Cardiac muscle cell (in vitro differentiated cells and primary cell): ENCODE data around the gene CSNK1A1L. TPM values are rescaled to one million over a fixed set of nuclear protein-coding genes. Genes with fewer than 3 reads are reported as not detected.

Experiments
- DNase-seq, 2 donors: peaks; one replicate each; pipeline versions ENCODE4 v3.0.0 to v3.0.0-alpha.2; 2010 to 2017; ENCODE audit warnings: low read depth in 1 of 2, low spot score in 1 of 2
- H3K27ac ChIP-seq: fragments of 200-600 bp; sonication (generic); 2 replicates; pipeline ENCODE4 v1.5.1; 2016
- H3K27me3 ChIP-seq: fragments of 200-600 bp; sonication (generic); 2 replicates; pipeline ENCODE4 v1.6.0; 2016; ENCODE audit warnings: control low read depth
- H3K36me3 ChIP-seq: fragments of 200-600 bp; sonication (generic); 2 replicates; pipeline ENCODE4 v1.5.1; 2016; ENCODE audit warnings: control low read depth
- H3K4me1 ChIP-seq: fragments of 200-600 bp; sonication (generic); 2 replicates; pipeline ENCODE4 v1.8.1; 2017; ENCODE audit warnings: low read depth, mild to moderate bottlenecking, mixed run types
- H3K4me3 ChIP-seq: fragments of 200-600 bp; sonication (generic); 2 replicates; pipeline ENCODE4 v1.5.1; 2016; ENCODE audit warnings: mild to moderate bottlenecking
- H3K9me3 ChIP-seq: fragments of 200-600 bp; sonication (generic); 2 replicates; pipeline ENCODE4 v1.5.1; 2017; ENCODE audit warnings: low read depth, mild to moderate bottlenecking, control low read depth
- CTCF ChIP-seq: IDR thresholded peaks from 2 replicates; pipeline ENCODE4 v1.5.1; 2012; ENCODE audit warnings: low read depth, mild to moderate bottlenecking, low read length
- polyA plus RNA-seq: library from polyadenylated mRNA; unstranded; fragments of >200 nt; fragmentation: Nextera tagmentation; extraction: Ambion mirVana; gene quantifications from 2 replicates; pipeline ENCODE4 v1.2.1, GENCODE V29; 2016
- total RNA-seq: library from RNA; depleted of rRNA; stranded (reverse); fragments of >200 nt; gene quantifications from 2 replicates; pipeline ENCODE4 v1.2.3, GENCODE V29; 2016

Gene CSNK1A1L
- total and polyA plus RNA-seq, 2 experiments from 2014 or later, result not detected

GRCh38 chr13:37142877-37143276 is 37.4 kb upstream of the CSNK1A1L start:
- H3K4me1 ChIP-seq, result no peaks in the 10 kb centered on the region

DNA sequence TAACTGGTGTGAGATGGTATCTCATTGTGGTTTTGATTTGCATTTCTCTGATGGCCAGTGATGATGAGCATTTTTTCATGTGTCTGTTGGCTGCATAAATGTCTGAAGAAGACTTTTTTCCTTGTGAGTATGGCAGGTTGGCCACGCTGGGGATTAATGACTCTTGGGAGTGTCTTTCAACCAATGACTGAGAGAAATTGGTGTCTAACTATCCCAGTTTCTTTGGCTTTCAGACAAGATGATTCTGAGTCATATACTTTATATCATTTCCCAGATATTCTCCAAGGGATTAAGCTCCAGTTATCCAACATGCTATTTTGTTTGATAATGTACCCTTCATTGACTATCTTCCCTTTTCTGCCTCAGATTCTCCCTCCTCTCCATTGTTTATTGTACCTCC is 35.5 kb upstream of the CSNK1A1L start:
- no peaks in the 10 kb centered on the region for H3K9me3 ChIP-seq
- no peaks in the 10 kb centered on the region for H3K27me3 ChIP-seq
- H3K4me1 ChIP-seq, result no peaks in the 10 kb centered on the region
- H3K36me3 ChIP-seq, result no peaks in the 10 kb centered on the region
- DNase-seq, result no peak
- H3K27ac ChIP-seq, result no peak overlapping the region
- no peak for TF ChIP-seq CTCF
- no peak overlapping the region for H3K4me3 ChIP-seq

More at GRCh38 chr13:37142877-37143276, 37.4 kb upstream of the CSNK1A1L start:
- Histone ChIP-seq H3K4me3 (no peak overlapping the region), H3K36me3 (no peaks in the 10 kb centered on the region), H3K27ac (no peak overlapping the region), H3K9me3 (no peaks in the 10 kb centered on the region), H3K27me3 (no peaks in the 10 kb centered on the region)
- DNase-seq, result no peak
- no peak for TF ChIP-seq CTCF

DNA sequence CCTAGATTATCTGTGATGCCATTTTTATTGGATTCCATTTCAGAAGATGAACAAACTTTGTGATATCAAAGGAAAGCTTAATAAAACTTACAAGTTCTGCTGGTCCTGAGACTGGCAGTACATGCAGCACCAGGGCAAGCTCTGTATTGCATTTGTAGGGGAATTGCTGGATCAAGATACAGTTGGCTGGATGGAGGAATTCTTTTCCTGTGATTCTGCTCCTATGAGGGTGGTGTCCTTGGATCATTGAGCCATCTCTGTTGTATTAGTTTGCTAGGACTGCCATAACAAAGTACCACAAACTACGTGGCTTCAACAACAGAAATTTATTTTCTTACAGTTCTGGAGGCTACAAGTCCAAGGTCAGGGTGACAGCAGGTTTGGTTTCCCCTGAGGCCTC is 33.9 kb upstream of the CSNK1A1L start:
- H3K27ac ChIP-seq, result no peak overlapping the region
- no peak for DNase-seq
- no peaks in the 10 kb centered on the region for H3K27me3 ChIP-seq
- no peaks in the 10 kb centered on the region for H3K9me3 ChIP-seq
- no peaks in the 10 kb centered on the region for H3K4me1 ChIP-seq
- TF ChIP-seq CTCF, result no peak
- no peak overlapping the region for H3K4me3 ChIP-seq
- no peaks in the 10 kb centered on the region for H3K36me3 ChIP-seq

DNA sequence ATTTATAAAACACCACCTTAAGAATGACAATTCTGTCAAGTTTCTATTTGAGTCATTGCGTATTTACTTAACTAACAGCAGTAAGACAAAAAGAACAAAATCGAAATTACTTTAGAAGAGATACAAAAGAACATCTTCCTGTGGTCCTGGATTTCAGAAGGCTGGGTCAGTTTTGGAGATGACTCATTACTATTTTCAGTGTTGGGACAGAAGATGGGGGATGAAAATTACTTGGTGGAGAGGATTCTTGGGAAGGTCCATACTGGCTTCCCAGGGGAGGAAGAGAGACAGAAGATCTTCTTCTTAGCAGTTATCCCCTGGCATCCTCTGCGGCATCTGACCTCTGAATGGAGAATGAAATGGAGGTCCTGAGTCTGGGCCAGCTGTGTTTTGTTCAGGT is 33.5 kb upstream of the CSNK1A1L start:
- no peak for TF ChIP-seq CTCF
- Histone ChIP-seq H3K27ac (no peak overlapping the region), H3K4me1 (no peaks in the 10 kb centered on the region), H3K36me3 (no peaks in the 10 kb centered on the region), H3K4me3 (no peak overlapping the region), H3K9me3 (no peaks in the 10 kb centered on the region), H3K27me3 (no peaks in the 10 kb centered on the region)
- DNase-seq, result no peak

GRCh38 chr13:37138169-37138568 is 32.7 kb upstream of the CSNK1A1L start:
- Histone ChIP-seq H3K36me3 (no peaks in the 10 kb centered on the region), H3K4me1 (no peaks in the 10 kb centered on the region), H3K27me3 (no peaks in the 10 kb centered on the region), H3K9me3 (no peaks in the 10 kb centered on the region), H3K27ac (no peak overlapping the region), H3K4me3 (no peak overlapping the region)
- peak in 1 of 2 donors; percentile 59 for DNase-seq
- peak; percentile 37 for TF ChIP-seq CTCF

- DNase-seq, result no peak
- H3K27ac ChIP-seq, result no peak overlapping the region
- no peaks in the 10 kb centered on the region for H3K27me3 ChIP-seq
- H3K4me1 ChIP-seq, result no peaks in the 10 kb centered on the region
- TF ChIP-seq CTCF, result no peak
- no peak overlapping the region for H3K4me3 ChIP-seq
- no peaks in the 10 kb centered on the region for H3K36me3 ChIP-seq
- H3K9me3 ChIP-seq, result no peaks in the 10 kb centered on the region
These were observed 31.2 kb upstream of the CSNK1A1L start for GRCh38 chr13:37136633-37137032.
